ENCODE data around the gene IFIT5.
A peak's percentile ranks its signal among the peaks of the same experiment; 100 is the strongest.
"Not testable (repeated sequence)": the region's sequence is repeated elsewhere in the genome, so short reads cannot be mapped to it uniquely, and the experiment has no call there.

IFIT5 gene

GRCh38 chr10:89414146-89414878, at the start of gene IFIT5:
IFIT5 (plus strand) TSS chr10:89414568; CDS start chr10:89414799, 231 bp downstream.
- DNase-seq: peak; percentile 30

- DNase-seq: no peak
Observed at GRCh38 chr10:89367529-89367928, 46.8 kb upstream of the IFIT5 start.

- no peak for DNase-seq
Observed at GRCh38 chr10:89368129-89368528, 46.2 kb upstream of the IFIT5 start.

- no peak for DNase-seq
Observed at GRCh38 chr10:89369156-89370105, 44.9 kb upstream of the IFIT5 start.

- no peak for DNase-seq
Observed at GRCh38 chr10:89371079-89371478, 43.3 kb upstream of the IFIT5 start.

GRCh38 chr10:89371987-89372386, 42.4 kb upstream of the IFIT5 start:
- no peak for DNase-seq

- DNase-seq: no peak
Observed at GRCh38 chr10:89373916-89374711, 40.3 kb upstream of the IFIT5 start.

GRCh38 chr10:89374713-89375141, 39.6 kb upstream of the IFIT5 start:
- no peak for DNase-seq

- DNase-seq: no peak
Observed at GRCh38 chr10:89377705-89378637, 36.4 kb upstream of the IFIT5 start, which contains the start of gene IFIT1B. IFIT1B (plus strand) TSS chr10:89378056; CDS start chr10:89378136, 80 bp downstream.

GRCh38 chr10:89379103-89379502, 35.3 kb upstream of the IFIT5 start:
- no peak for DNase-seq

- DNase-seq: no peak
Observed at GRCh38 chr10:89382757-89383156, 31.6 kb upstream of the IFIT5 start.

GRCh38 chr10:89384474-89385340, 29.7 kb upstream of the IFIT5 start:
- DNase-seq: no peak

GRCh38 chr10:89388806-89389205, 25.6 kb upstream of the IFIT5 start:
- no peak for DNase-seq

GRCh38 chr10:89389254-89389653, 25.1 kb upstream of the IFIT5 start:
- DNase-seq: no peak

GRCh38 chr10:89390476-89391225, 23.7 kb upstream of the IFIT5 start:
- no peak for DNase-seq

GRCh38 chr10:89391226-89391576, 23.2 kb upstream of the IFIT5 start:
- not testable (repeated sequence) for DNase-seq

- no peak for DNase-seq
Observed at GRCh38 chr10:89391907-89392756, 22.2 kb upstream of the IFIT5 start, which contains the start of gene IFIT1. IFIT1 (plus strand) TSS chr10:89392623; CDS start chr10:89392713, 90 bp downstream.

GRCh38 chr10:89392974-89393373, 21.4 kb upstream of the IFIT5 start:
- no peak for DNase-seq

- no peak for DNase-seq
Observed at GRCh38 chr10:89393898-89394297, 20.5 kb upstream of the IFIT5 start.
